K562 (cell line): ENCODE measurements around the gene TXNIP. TPM values are rescaled to one million over a fixed set of nuclear protein-coding genes. Genes with fewer than 3 reads are reported as not detected.

Source experiments
- BCL6 ChIP-seq: fragments of 250-450 bp; sonication (Bioruptor Pico); IDR thresholded peaks from 2 replicates; pipeline ENCODE4 v1.4.0; 2020
- CHD1 ChIP-seq: fragments of 200-600 bp; sonication (generic); IDR thresholded peaks from one replicate; pipeline ENCODE4 v1.6.1; 2012; ENCODE audit warnings: mild to moderate bottlenecking, moderate library complexity, low read length, inconsistent platforms
- CHD2 ChIP-seq: IDR thresholded peaks from 2 replicates; pipeline ENCODE4 v1.6.1; 2011; ENCODE audit warnings: low read depth, low read length
- EP300 ChIP-seq: IDR thresholded peaks from 2 replicates; pipeline ENCODE4 v1.6.1; 2012; ENCODE audit warnings: low read length, improper control_type of control experiment
- FOXJ3 ChIP-seq: sonication (generic); formaldehyde crosslinking; IDR thresholded peaks from 2 replicates; pipeline ENCODE4 v1.4.0; 2020; ENCODE audit warnings: mild to moderate bottlenecking, missing genetic modification reagents
- JUNB ChIP-seq: fragments of 450-650 bp; formaldehyde crosslinking; conservative IDR thresholded peaks from 2 replicates; pipeline ENCODE4 v1.4.0; 2020; ENCODE audit warnings: mild to moderate bottlenecking
- JUND ChIP-seq, 2 experiments: IDR thresholded peaks; 2 replicates in 1 of 2; 3 replicates in 1 of 2; pipeline ENCODE4 v1.6.1; 2011; ENCODE audit warnings: borderline replicate concordance in 2 of 2, low read depth in 2 of 2, low read length in 2 of 2, improper control_type of control experiment in 1 of 2, missing biosample characterization in 1 of 2, missing genetic modification characterization in 1 of 2, missing genetic modification reagents in 1 of 2
- KAT2B ChIP-seq: IDR thresholded peaks from one replicate; pipeline ENCODE4 v1.6.1; 2012; ENCODE audit warnings: low read depth, mild to moderate bottlenecking, control low read depth, inconsistent platforms, low read length, moderate library complexity
- KLF13 ChIP-seq: fragments of 450-650 bp; IDR thresholded peaks from 2 replicates; pipeline ENCODE4 v1.6.1; 2016; ENCODE audit warnings: missing genetic modification characterization, low read depth, mild to moderate bottlenecking, missing compliant biosample characterization, moderate library complexity, borderline replicate concordance
- KLF16 ChIP-seq: IDR thresholded peaks from 2 replicates; pipeline ENCODE4 v1.6.1; 2016; ENCODE audit warnings: antibody characterized with exemption
- MED1 ChIP-seq: sonication (generic); formaldehyde crosslinking; IDR thresholded peaks from 2 replicates; pipeline ENCODE4 v1.8.1; 2023; ENCODE audit warnings: missing genetic modification reagents, borderline replicate concordance
- MTA2 ChIP-seq: fragments of 450-650 bp; IDR thresholded peaks from 2 replicates; pipeline ENCODE4 v1.6.1; 2016; ENCODE audit warnings: low read depth
- NRF1 ChIP-seq, 2 experiments: fragments of 450-650 bp; IDR thresholded peaks in 1 of 2; conservative IDR thresholded peaks in 1 of 2; 2 replicates each; pipeline ENCODE4 v1.6.1; 2014; ENCODE audit warnings: mild to moderate bottlenecking in 2 of 2
- PHF8 ChIP-seq: fragments of 200-600 bp; sonication (generic); IDR thresholded peaks from 2 replicates; pipeline ENCODE4 v1.6.1; 2012; ENCODE audit warnings: mixed run types, mild to moderate bottlenecking, inconsistent platforms, low read length, moderate library complexity, borderline replicate concordance
- SAP30 ChIP-seq: fragments of 200-600 bp; sonication (generic); IDR thresholded peaks from 2 replicates; pipeline ENCODE4 v1.6.1; 2012; ENCODE audit warnings: borderline replicate concordance, low read depth, mild to moderate bottlenecking, moderate library complexity, low read length, control low read depth, inconsistent platforms; ENCODE audit not compliant: insufficient read depth, poor library complexity, severe bottlenecking
- SMAD3 ChIP-seq: fragments of 450-650 bp; formaldehyde crosslinking; conservative IDR thresholded peaks from 2 replicates; pipeline ENCODE4 v1.4.0; 2020; ENCODE audit warnings: mild to moderate bottlenecking
- SMARCA5 ChIP-seq: fragments of 450-650 bp; IDR thresholded peaks from 2 replicates; pipeline ENCODE4 v1.6.1; 2016
- ZFP36 ChIP-seq: fragments of 150-350 bp; IDR thresholded peaks from 2 replicates; pipeline ENCODE4 v1.6.1; 2018; ENCODE audit warnings: low read length, low read depth; ENCODE audit not compliant: partially characterized antibody
- ZNF124 ChIP-seq: sonication (generic); formaldehyde crosslinking; IDR thresholded peaks from 2 replicates; pipeline ENCODE4 v1.8.1; 2022; ENCODE audit warnings: missing genetic modification reagents
- ZNF146 ChIP-seq: IDR thresholded peaks from one replicate; pipeline ENCODE4 v1.6.1; 2018; ENCODE audit warnings: missing compliant biosample characterization; ENCODE audit not compliant: unreplicated experiment
- polyA plus RNA-seq, 8 experiments: library from polyadenylated mRNA; depleted of rRNA in 4 of 8; stranded (reverse) in 5 of 8; unstranded in 3 of 8; fragments of >200 nt; fragmentation: Nextera tagmentation in 2 of 8; fragmentation: Illumina TruSeq in 1 of 8; extraction: Ambion mirVana in 2 of 8; extraction: Trizol in 1 of 8; gene quantifications; 2 replicates each; pipeline versions ENCODE4 v1.2.1 to v1.2.3, GENCODE V29; 2011 to 2014; ENCODE audit warnings: inconsistent platforms in 1 of 8, missing spikeins in 1 of 8
- total RNA-seq, 7 experiments: library from RNA; depleted of rRNA in 6 of 7; stranded (reverse); fragments of >200 nt in 6 of 7; fragmentation: Illumina TruSeq in 2 of 7; extraction: Trizol in 2 of 7; gene quantifications; 2 replicates each; pipeline versions ENCODE4 v1.2.1 to v1.2.3, GENCODE V29; 2011 to 2021; ENCODE audit warnings: low replicate concordance in 1 of 7
- TF ChIP-seq, protein P1 (sequence below): fragments of 450-650 bp; IDR thresholded peaks from one replicate; pipeline ENCODE4 v1.6.1; 2018; ENCODE audit warnings: mild to moderate bottlenecking, moderate library complexity; ENCODE audit not compliant: partially characterized antibody
- TF ChIP-seq, protein P2 (sequence below): fragments of 250-450 bp; sonication (Bioruptor Pico); IDR thresholded peaks from 2 replicates; pipeline ENCODE4 v1.4.0; 2020; ENCODE audit warnings: mild to moderate bottlenecking, moderate library complexity
- TF ChIP-seq, protein P3 (sequence below): fragments of 450-650 bp; formaldehyde crosslinking; IDR thresholded peaks from 2 replicates; pipeline ENCODE4 v1.4.0; 2020; ENCODE audit warnings: mild to moderate bottlenecking
- TF ChIP-seq, protein P4 (sequence below), 2 experiments: fragments of 250-450 bp in 1 of 2; fragments of 450-650 bp in 1 of 2; sonication (Bioruptor Pico) in 1 of 2; IDR thresholded peaks; 2 replicates each; pipeline versions ENCODE4 v1.6.1 to v1.8.0; 2016 to 2021; ENCODE audit warnings: mild to moderate bottlenecking in 2 of 2, moderate library complexity in 2 of 2, missing compliant biosample characterization in 1 of 2, missing genetic modification characterization in 1 of 2

The TXNIP gene
- total and polyA plus RNA-seq, 9 of the 15 experiments (the other 6 are each of a cell fraction or from before 2014, with no cell fraction given) = 120 to 499 (median 257) TPM

DNA sequence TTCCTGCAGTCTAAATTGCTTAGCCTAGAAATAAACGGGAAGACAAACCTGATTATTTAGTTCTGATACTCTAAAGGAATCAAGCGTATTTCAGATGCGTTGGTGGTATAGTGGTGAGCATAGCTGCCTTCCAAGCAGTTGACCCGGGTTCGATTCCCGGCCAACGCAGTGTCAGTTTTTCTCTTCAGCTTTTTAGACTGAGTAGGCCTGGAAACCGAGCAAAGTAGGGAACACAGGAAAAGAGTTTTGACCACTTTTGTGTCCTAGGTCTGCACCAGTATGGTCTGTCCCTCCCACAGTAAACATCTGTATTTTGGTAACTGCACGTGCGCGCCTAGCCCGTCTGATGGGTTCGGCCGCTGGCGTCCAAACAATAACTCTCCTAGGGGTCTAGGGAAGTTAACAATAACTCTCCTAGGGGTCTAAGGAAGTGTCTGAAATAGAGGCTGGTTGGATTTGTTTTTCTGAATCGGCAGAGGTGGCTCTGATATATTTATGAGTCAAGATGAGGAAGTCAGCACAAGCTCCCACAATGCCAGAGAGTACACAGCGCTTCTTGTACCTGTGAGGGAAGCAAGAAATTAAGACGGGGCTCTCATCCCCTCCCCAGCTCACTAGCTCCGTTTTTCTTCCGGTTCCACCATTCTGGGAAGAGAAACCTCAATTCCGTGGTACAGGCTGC is 40.7 kb upstream of the TXNIP start (continued):
- TF ChIP-seq SAP30 (peak; percentile 44), CHD2 (peak; percentile 45; the same call in 1 of the 2 replicates), ZNF124 (CRISPR knock-in tag) (no peak), KLF13 (tag) (no peak; the same call in 1 of the 2 replicates), JUNB (CRISPR knock-in tag) (0 out of 2 replicates have a peak, but pooled peaks have one; percentile 19), MED1 (no peak), CHD1 (no peak), ZFP36 (peak; percentile 35), FOXJ3 (CRISPR knock-in tag) (no peak), ZNF146 (no peak), MTA2 (no peak), KAT2B (no peak), KLF16 (peak; percentile 12; the same call in 1 of the 2 replicates), JUND (IDR thresholded peaks at IDR 0.05; ENCODE audit: borderline replicate concordance, low read depth, low read length) (no peak; the same call in 1 of the 2 replicates), JUND (tag; IDR thresholded peaks at IDR 0.05; ENCODE audit: borderline replicate concordance, low read depth, low read length) (no peak; the same call in 2 of the 3 replicates), EP300 (peak; percentile 75), PHF8 (no peak), SMARCA5 (no peak), NRF1 (conservative IDR thresholded peaks at IDR 0.05 in 1 of 2, IDR thresholded peaks at IDR 0.05 in 1 of 2) (no peak), SMAD3 (CRISPR knock-in tag) (no peak), BCL6 (CRISPR knock-in tag) (no peak)
- TF ChIP-seq, protein P1, sequence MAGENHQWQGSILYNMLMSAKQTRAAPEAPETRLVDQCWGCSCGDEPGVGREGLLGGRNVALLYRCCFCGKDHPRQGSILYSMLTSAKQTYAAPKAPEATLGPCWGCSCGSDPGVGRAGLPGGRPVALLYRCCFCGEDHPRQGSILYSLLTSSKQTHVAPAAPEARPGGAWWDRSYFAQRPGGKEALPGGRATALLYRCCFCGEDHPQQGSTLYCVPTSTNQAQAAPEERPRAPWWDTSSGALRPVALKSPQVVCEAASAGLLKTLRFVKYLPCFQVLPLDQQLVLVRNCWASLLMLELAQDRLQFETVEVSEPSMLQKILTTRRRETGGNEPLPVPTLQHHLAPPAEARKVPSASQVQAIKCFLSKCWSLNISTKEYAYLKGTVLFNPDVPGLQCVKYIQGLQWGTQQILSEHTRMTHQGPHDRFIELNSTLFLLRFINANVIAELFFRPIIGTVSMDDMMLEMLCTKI = no peak
- TF ChIP-seq, protein P2, sequence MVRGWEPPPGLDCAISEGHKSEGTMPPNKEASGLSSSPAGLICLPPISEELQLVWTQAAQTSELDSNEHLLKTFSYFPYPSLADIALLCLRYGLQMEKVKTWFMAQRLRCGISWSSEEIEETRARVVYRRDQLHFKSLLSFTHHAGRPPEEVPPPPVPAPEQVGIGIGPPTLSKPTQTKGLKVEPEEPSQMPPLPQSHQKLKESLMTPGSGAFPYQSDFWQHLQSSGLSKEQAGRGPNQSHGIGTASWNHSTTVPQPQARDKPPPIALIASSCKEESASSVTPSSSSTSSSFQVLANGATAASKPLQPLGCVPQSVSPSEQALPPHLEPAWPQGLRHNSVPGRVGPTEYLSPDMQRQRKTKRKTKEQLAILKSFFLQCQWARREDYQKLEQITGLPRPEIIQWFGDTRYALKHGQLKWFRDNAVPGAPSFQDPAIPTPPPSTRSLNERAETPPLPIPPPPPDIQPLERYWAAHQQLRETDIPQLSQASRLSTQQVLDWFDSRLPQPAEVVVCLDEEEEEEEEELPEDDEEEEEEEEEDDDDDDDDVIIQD (CRISPR knock-in tag) = no peak
- TF ChIP-seq, protein P3, sequence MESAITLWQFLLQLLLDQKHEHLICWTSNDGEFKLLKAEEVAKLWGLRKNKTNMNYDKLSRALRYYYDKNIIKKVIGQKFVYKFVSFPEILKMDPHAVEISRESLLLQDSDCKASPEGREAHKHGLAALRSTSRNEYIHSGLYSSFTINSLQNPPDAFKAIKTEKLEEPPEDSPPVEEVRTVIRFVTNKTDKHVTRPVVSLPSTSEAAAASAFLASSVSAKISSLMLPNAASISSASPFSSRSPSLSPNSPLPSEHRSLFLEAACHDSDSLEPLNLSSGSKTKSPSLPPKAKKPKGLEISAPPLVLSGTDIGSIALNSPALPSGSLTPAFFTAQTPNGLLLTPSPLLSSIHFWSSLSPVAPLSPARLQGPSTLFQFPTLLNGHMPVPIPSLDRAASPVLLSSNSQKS (CRISPR knock-in tag) = no peak
- TF ChIP-seq, protein P4, sequence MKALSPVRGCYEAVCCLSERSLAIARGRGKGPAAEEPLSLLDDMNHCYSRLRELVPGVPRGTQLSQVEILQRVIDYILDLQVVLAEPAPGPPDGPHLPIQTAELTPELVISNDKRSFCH (CRISPR knock-in tag; IDR thresholded peaks at IDR 0.05) = no peak
- TF ChIP-seq, protein P4 (tag; IDR thresholded peaks at IDR 0.05) = peak; percentile 57; the same call in 1 of the 2 replicates
